Gastrocnemius medialis (tissue), 4 donors: ENCODE data around the gene SIN3B. TPM values are rescaled to one million over a fixed set of nuclear protein-coding genes. Genes with fewer than 3 reads are reported as not detected.
A peak's percentile ranks its signal among the peaks of the same experiment; 100 is the strongest.

Experiments
- ATAC-seq, 2 donors: fragments of 150-250 bp; one replicate each; pipeline ENCODE4 v1.9.1; 2016
- DNase-seq, 2 donors: peaks; one replicate each; pipeline ENCODE4 v3.0.0-alpha.2; 2019
- H3K27ac ChIP-seq, 4 donors: fragments of 200-600 bp; sonication (generic); 1 replicate in 1 of 4; 2 replicates in 3 of 4; pipeline ENCODE4 v1.5.1; 2016 to 2018; ENCODE audit warnings: mild to moderate bottlenecking in 2 of 4, moderate library complexity in 1 of 4
- H3K27me3 ChIP-seq, 3 donors: fragments of 200-600 bp; sonication (generic) in 2 of 3; 1 replicate in 1 of 3; 2 replicates in 2 of 3; pipeline versions ENCODE4 v1.5.1 to v1.6.0; 2016 to 2019; ENCODE audit warnings: mild to moderate bottlenecking in 1 of 3, moderate library complexity in 1 of 3
- H3K36me3 ChIP-seq, 2 donors: fragments of 200-600 bp; sonication (generic) in 1 of 2; one replicate each; pipeline ENCODE4 v1.5.1; 2017 to 2018
- H3K4me1 ChIP-seq, 2 donors: fragments of 200-600 bp; sonication (generic) in 1 of 2; one replicate each; pipeline ENCODE4 v1.5.1; 2016 to 2017; ENCODE audit warnings: mild to moderate bottlenecking in 2 of 2
- H3K4me3 ChIP-seq, 4 donors: fragments of 200-600 bp; sonication (generic) in 3 of 4; 1 replicate in 1 of 4; 2 replicates in 3 of 4; pipeline ENCODE4 v1.5.1; 2016 to 2019; ENCODE audit warnings: mild to moderate bottlenecking in 2 of 4
- H3K9me3 ChIP-seq, 3 donors: fragments of 200-600 bp; sonication (generic) in 2 of 3; 1 replicate in 1 of 3; 2 replicates in 2 of 3; pipeline ENCODE4 v1.5.1; 2016 to 2019
- POLR2A ChIP-seq, 2 donors: fragments of 450-650 bp; IDR thresholded peaks; one replicate each; pipeline ENCODE4 v1.6.1; 2017; ENCODE audit warnings: antibody characterized with exemption in 2 of 2, mild to moderate bottlenecking in 2 of 2, moderate library complexity in 2 of 2
- in situ Hi-C, 4 donors: fragments of 200-750 bp; cut with MboI; loops; one replicate each; pipeline versions ENCODE4 v1.15.0 to v1.8.0; 2017; ENCODE audit warnings: low sequenced_read_pairs in 4 of 4
- intact Hi-C: fragments of 100-400 bp; cut with DNase I; formaldehyde crosslinking; loops from one replicate; pipeline ENCODE4 v1.15.1; 2023; ENCODE audit warnings: low total_unique reads
- total RNA-seq, 4 donors: library from RNA; depleted of rRNA; stranded (reverse); fragments of >200 nt; gene quantifications; one replicate each; pipeline versions ENCODE4 v1.1.0 to v1.2.3, GENCODE V29; 2016
- TF ChIP-seq, protein P1 (sequence below), 5 experiments: fragments of 450-650 bp in 3 of 5; fragments of 200-600 bp in 2 of 5; sonication (generic) in 2 of 5; IDR thresholded peaks in 4 of 5; conservative IDR thresholded peaks in 1 of 5; 1 replicate in 4 of 5; 2 replicates in 1 of 5; pipeline ENCODE4 v1.5.1; 2016 to 2019; ENCODE audit warnings: antibody characterized with exemption in 5 of 5, mild to moderate bottlenecking in 3 of 5, moderate library complexity in 3 of 5

Gene SIN3B
- total RNA-seq, 4 donors from 2014 or later, result 11.6 to 15.2 (median 14.3) TPM

DNA sequence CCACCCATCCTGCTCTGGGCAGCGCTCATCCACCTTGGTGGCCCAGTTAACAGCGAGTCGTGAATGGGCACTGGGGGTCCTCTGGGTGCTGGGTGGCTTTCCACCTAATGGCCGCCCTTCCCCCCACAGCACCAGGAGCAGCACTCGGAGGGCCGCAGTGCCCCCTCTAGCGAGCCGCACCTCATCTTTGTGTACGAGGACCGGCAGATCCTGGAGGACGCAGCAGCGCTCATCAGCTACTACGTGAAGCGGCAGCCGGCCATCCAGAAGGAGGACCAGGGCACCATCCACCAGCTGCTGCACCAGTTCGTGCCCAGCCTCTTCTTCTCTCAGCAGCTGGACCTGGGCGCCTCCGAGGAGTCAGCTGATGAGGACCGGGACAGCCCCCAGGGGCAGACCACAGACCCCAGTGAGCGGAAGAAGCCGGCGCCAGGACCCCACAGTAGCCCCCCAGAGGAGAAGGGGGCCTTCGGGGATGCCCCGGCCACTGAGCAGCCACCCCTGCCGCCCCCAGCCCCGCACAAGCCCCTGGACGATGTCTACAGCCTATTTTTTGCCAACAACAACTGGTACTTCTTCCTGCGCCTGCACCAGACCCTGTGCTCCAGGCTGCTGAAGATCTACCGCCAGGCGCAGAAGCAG lies 40.3 kb downstream of the SIN3B start:
- intact Hi-C loops, result no loop called here
- in situ Hi-C loops, result no loop called here

DNA sequence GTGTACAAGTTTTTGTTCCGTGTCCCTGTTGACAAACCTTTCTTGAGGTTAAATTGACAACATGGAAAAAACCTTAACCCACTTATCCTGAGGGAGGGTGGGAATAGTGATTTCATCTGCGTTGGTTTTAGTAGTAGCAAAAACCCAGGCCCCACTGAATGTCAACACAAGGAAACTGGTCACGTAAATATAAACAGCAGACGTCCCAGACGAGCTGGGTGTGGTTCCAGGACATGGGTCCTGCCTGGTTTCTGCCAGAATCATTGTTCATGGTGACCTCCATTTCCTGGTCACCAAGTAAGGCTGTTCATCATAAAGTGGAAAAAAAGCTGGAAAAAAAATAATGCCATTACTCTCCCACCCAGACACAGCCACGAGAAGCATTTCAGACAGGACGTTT lies 42.7 kb downstream of the SIN3B start:
- intact Hi-C loops, result no loop called here
- Histone ChIP-seq H3K4me3 (no peak overlapping the region), H3K36me3 (peaks cover 0 to 78% of the 10 kb centered on the region in 2 donors), H3K9me3 (no peaks in the 10 kb centered on the region), H3K27me3 (no peaks in the 10 kb centered on the region), H3K4me1 (no peaks in the 10 kb centered on the region), H3K27ac (peak overlapping the region; percentile 37 to 76 (median 66))
- in situ Hi-C loops, result no loop called here
- ATAC-seq (peak; percentile 42 to 77), DNase-seq (no peak)
- peak in 1 of 2 donors; percentile 11 for TF ChIP-seq POLR2A (IDR thresholded peaks at IDR 0.05)
- TF ChIP-seq, protein P1, sequence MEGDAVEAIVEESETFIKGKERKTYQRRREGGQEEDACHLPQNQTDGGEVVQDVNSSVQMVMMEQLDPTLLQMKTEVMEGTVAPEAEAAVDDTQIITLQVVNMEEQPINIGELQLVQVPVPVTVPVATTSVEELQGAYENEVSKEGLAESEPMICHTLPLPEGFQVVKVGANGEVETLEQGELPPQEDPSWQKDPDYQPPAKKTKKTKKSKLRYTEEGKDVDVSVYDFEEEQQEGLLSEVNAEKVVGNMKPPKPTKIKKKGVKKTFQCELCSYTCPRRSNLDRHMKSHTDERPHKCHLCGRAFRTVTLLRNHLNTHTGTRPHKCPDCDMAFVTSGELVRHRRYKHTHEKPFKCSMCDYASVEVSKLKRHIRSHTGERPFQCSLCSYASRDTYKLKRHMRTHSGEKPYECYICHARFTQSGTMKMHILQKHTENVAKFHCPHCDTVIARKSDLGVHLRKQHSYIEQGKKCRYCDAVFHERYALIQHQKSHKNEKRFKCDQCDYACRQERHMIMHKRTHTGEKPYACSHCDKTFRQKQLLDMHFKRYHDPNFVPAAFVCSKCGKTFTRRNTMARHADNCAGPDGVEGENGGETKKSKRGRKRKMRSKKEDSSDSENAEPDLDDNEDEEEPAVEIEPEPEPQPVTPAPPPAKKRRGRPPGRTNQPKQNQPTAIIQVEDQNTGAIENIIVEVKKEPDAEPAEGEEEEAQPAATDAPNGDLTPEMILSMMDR (IDR thresholded peaks at IDR 0.05 in 4 of 5, conservative IDR thresholded peaks at IDR 0.05 in 1 of 5), result no peak

More for the DNA sequence above, 40.3 kb downstream of the SIN3B start:
- no peaks in the 10 kb centered on the region for H3K27me3 ChIP-seq
- H3K4me3 ChIP-seq, result no peak overlapping the region
- TF ChIP-seq, protein P1 (IDR thresholded peaks at IDR 0.05 in 4 of 5, conservative IDR thresholded peaks at IDR 0.05 in 1 of 5), result no peak
- no peak for TF ChIP-seq POLR2A (IDR thresholded peaks at IDR 0.05)
- no peaks in the 10 kb centered on the region for H3K9me3 ChIP-seq
- H3K4me1 ChIP-seq, result no peaks in the 10 kb centered on the region
- peak overlapping the region in 1 of 4 donors; percentile 1 for H3K27ac ChIP-seq
- DNase-seq, result no peak
- ATAC-seq, result no peak
- H3K36me3 ChIP-seq, result peaks cover 0 to 92% of the 10 kb centered on the region in 2 donors

DNA sequence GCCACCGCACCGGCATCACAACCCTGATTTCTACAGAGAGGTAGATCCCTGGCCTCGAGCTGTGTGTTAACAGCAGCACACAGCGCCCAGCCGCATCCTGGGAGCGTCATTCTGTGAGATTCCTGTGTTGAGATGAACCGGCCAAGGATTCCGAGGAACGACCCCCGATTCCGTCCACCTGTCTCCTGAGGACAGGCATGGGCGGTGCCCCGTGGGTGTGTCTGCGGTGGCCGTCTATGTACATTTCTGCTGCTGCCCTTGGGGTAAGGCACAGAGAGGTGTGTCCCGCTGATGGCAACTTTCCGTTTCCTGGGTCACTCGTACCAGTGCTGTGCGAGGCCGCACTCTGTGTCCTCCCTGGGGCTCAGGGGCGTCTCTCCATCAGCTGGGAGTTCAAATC lies 43.5 kb downstream of the SIN3B start:
- intact Hi-C loops (no loop called here), in situ Hi-C loops (no loop called here)
- TF ChIP-seq POLR2A (IDR thresholded peaks at IDR 0.05), result no peak
- TF ChIP-seq, protein P1 (IDR thresholded peaks at IDR 0.05 in 4 of 5, conservative IDR thresholded peaks at IDR 0.05 in 1 of 5), result no peak
- H3K9me3 ChIP-seq, result no peaks in the 10 kb centered on the region
- H3K4me3 ChIP-seq, result no peak overlapping the region
- H3K27me3 ChIP-seq, result no peaks in the 10 kb centered on the region
- no peaks in the 10 kb centered on the region for H3K4me1 ChIP-seq
- DNase-seq (no peak), ATAC-seq (no peak)
- H3K36me3 ChIP-seq, result peaks cover 0 to 78% of the 10 kb centered on the region in 2 donors
- peak overlapping the region; percentile 18 to 76 (median 66) for H3K27ac ChIP-seq

- intact Hi-C loops, result no loop called here
- no peak for ATAC-seq
- Histone ChIP-seq H3K4me1 (no peaks in the 10 kb centered on the region), H3K36me3 (peaks cover 0 to 78% of the 10 kb centered on the region in 2 donors), H3K27ac (no peak overlapping the region), H3K27me3 (no peaks in the 10 kb centered on the region), H3K9me3 (no peaks in the 10 kb centered on the region), H3K4me3 (no peak overlapping the region)
- DNase-seq, result no peak
- TF ChIP-seq POLR2A (IDR thresholded peaks at IDR 0.05), result no peak
- TF ChIP-seq, protein P1 (IDR thresholded peaks at IDR 0.05 in 4 of 5, conservative IDR thresholded peaks at IDR 0.05 in 1 of 5), result no peak
- in situ Hi-C loops, result no loop called here
Measured at GRCh38 chr19:16873594-16873993, 44.4 kb downstream of the SIN3B start.
